HepG2 (cell line): ENCODE measurements around the gene AGO4. TPM values are rescaled to one million over a fixed set of nuclear protein-coding genes. Genes with fewer than 3 reads are reported as not detected.

Experiments
- ATAC-seq: fragments of 200-7000 bp; cut with Tn5 transposase; 3 replicates; pipeline ENCODE4 v1.9.1; 2020; ENCODE audit warnings: mild to moderate bottlenecking, moderate library complexity
- BruUV-seq: library from RNA; stranded (reverse); fragments of 400-500 nt; replicated peaks from 2 replicates; lab custom pipeline; 2021; lab: Mats Ljungman, UMichigan
- CTCF ChIA-PET: fragments of 300-600 bp; formaldehyde crosslinking; extraction: SDS; loops from one replicate; lab custom pipeline; 2021; ENCODE audit warnings: low total read pairs, inconsistent platforms, low intra/inter-chr PET ratio; lab: Yijun Ruan, JAX
- POLR2A ChIA-PET: fragments of 350-600 bp; sonication (Branson Sonifier 250); formaldehyde crosslinking; loops from one replicate; lab custom pipeline; 2020; ENCODE audit warnings: antibody characterized with exemption, inconsistent platforms; lab: Yijun Ruan, JAX
- DNase-seq: peaks from one replicate; pipeline ENCODE4 v3.0.0-alpha.2; 2015; ENCODE audit warnings: low spot score
- FAIRE-seq: peaks from 3 replicates; lab custom pipeline; 2011; peaks lifted over from hg19 to GRCh38; lab: Jason Lieb, UNC
- H2AFZ ChIP-seq: one replicate; pipeline ENCODE4 v1.6.1; 2011; ENCODE audit warnings: low read length, inconsistent platforms
- H3K27ac ChIP-seq: fragments of 300-600 bp; 3 replicates; pipeline ENCODE4 v1.8.0; 2011; ENCODE audit warnings: mixed run types, mild to moderate bottlenecking, mixed read lengths, low read length, inconsistent platforms; ENCODE audit not compliant: insufficient read depth; ENCODE audit errors: extremely low read length
- H3K27me3 ChIP-seq, 2 experiments: fragments of 200-600 bp in 1 of 2; 2 replicates in 1 of 2; 3 replicates in 1 of 2; pipeline versions ENCODE4 v1.6.0 to v1.8.0; 2011; ENCODE audit warnings: low read length in 2 of 2, mild to moderate bottlenecking in 2 of 2, moderate library complexity in 2 of 2, inconsistent platforms in 1 of 2; ENCODE audit not compliant: insufficient read depth in 2 of 2, control insufficient read depth in 1 of 2
- H3K36me3 ChIP-seq, 2 experiments: fragments of 200-600 bp in 1 of 2; replicated peaks in 1 of 2; 2 replicates in 1 of 2; 3 replicates in 1 of 2; pipeline versions ENCODE4 v1.5.1 to v1.8.0; 2011; ENCODE audit warnings: low read length in 2 of 2, inconsistent platforms in 1 of 2; ENCODE audit not compliant: insufficient read depth in 2 of 2, control insufficient read depth in 1 of 2
- H3K4me1 ChIP-seq: 2 replicates; pipeline ENCODE4 v1.5.1; 2012; ENCODE audit warnings: low read length, inconsistent platforms; ENCODE audit not compliant: insufficient read depth
- H3K4me2 ChIP-seq: 2 replicates; pipeline ENCODE4 v1.6.0; 2011; ENCODE audit warnings: low read depth, low read length, inconsistent platforms
- H3K4me3 ChIP-seq, 3 experiments: fragments of 200-600 bp in 1 of 3; sonication (generic), shearing (Covaris generic) in 1 of 3; replicated peaks in 1 of 3; 2 replicates each; pipeline ENCODE4 v1.5.1; 2011 to 2016; ENCODE audit warnings: low read length in 3 of 3, inconsistent platforms in 2 of 3, low read depth in 2 of 3, mild to moderate bottlenecking in 2 of 3, control low read depth in 1 of 3, mixed read lengths in 1 of 3; ENCODE audit not compliant: insufficient read depth in 1 of 3
- H3K79me2 ChIP-seq: one replicate; pipeline ENCODE4 v1.6.1; 2011; ENCODE audit warnings: low read length, inconsistent platforms; ENCODE audit not compliant: insufficient read depth
- H3K9ac ChIP-seq: 2 replicates; pipeline ENCODE4 v1.6.0; 2011; ENCODE audit warnings: mild to moderate bottlenecking, low read depth, low read length, inconsistent platforms; ENCODE audit not compliant: insufficient read depth
- H3K9me3 ChIP-seq: 2 replicates; pipeline ENCODE4 v1.5.1; 2012; ENCODE audit warnings: mild to moderate bottlenecking, low read length
- H4K20me1 ChIP-seq: 2 replicates; pipeline ENCODE4 v1.6.0; 2011; ENCODE audit warnings: inconsistent platforms, mild to moderate bottlenecking, low read length, moderate library complexity; ENCODE audit not compliant: insufficient read depth
- BCL6 ChIP-seq: IDR thresholded peaks from 2 replicates; pipeline ENCODE4 v1.6.1; 2016; ENCODE audit warnings: missing genetic modification reagents, missing compliant biosample characterization
- FOXO1 ChIP-seq: sonication (generic); formaldehyde crosslinking; IDR thresholded peaks from 2 replicates; pipeline ENCODE4 v1.4.0; 2020; ENCODE audit warnings: missing genetic modification reagents
- MED1 ChIP-seq: sonication (generic); formaldehyde crosslinking; IDR thresholded peaks from 2 replicates; pipeline ENCODE4 v1.4.0; 2020; ENCODE audit warnings: missing genetic modification reagents
- NFE2L2 ChIP-seq: fragments of 150-350 bp; IDR thresholded peaks from 2 replicates; pipeline ENCODE4 v1.6.1; 2014; ENCODE audit warnings: low read length
- NFKBIZ ChIP-seq: IDR thresholded peaks from 2 replicates; pipeline ENCODE4 v1.6.1; 2018; ENCODE audit warnings: missing genetic modification reagents, missing compliant biosample characterization
- NFYC ChIP-seq: IDR thresholded peaks from 2 replicates; pipeline ENCODE4 v1.6.1; 2016; ENCODE audit warnings: missing genetic modification reagents, missing compliant biosample characterization
- SIN3B ChIP-seq: fragments of 150-350 bp; IDR thresholded peaks from 2 replicates; pipeline ENCODE4 v1.6.1; 2014; ENCODE audit warnings: low read length
- SP5 ChIP-seq: IDR thresholded peaks from 2 replicates; pipeline ENCODE4 v1.6.1; 2016; ENCODE audit warnings: low read depth, borderline replicate concordance
- ZNF33B ChIP-seq: sonication (generic); formaldehyde crosslinking; IDR thresholded peaks from 2 replicates; pipeline ENCODE4 v1.5.1; 2020; ENCODE audit warnings: mild to moderate bottlenecking, missing genetic modification reagents
- ZNF546 ChIP-seq: sonication (generic); formaldehyde crosslinking; conservative IDR thresholded peaks from 2 replicates; pipeline ENCODE4 v1.8.1; 2023; ENCODE audit warnings: mild to moderate bottlenecking, missing genetic modification reagents
- WGBS: methylation state at CpG from one replicate; pipeline ENCODE4 v1.1.6; 2017; ENCODE audit warnings: low lambda C conversion rate; 5-methylcytosine and 5-hydroxymethylcytosine counted together
- in situ Hi-C: cut with HindIII; loops from 2 replicates; pipeline ENCODE4 v1.10.0; 2017; ENCODE audit warnings: low pct_unique_long_range_greater_than_20kb; ENCODE audit not compliant: extremely low pct_ligation_motif_present
- intact Hi-C: fragments of 100-400 bp; cut with micrococcal nuclease; formaldehyde crosslinking; loops from one replicate; pipeline ENCODE4 v1.10.0; 2022; ENCODE audit not compliant: unreplicated experiment
- polyA plus RNA-seq, 8 experiments: library from polyadenylated mRNA; depleted of rRNA in 3 of 8; stranded (reverse) in 7 of 8; unstranded in 1 of 8; fragments of >200 nt; fragmentation: Illumina TruSeq in 4 of 8; extraction: Trizol in 4 of 8; gene quantifications; 2 replicates each; pipeline versions ENCODE4 v1.2.1 to v1.2.3, GENCODE V29; 2011 to 2016; ENCODE audit warnings: low read depth in 4 of 8, missing spikeins in 1 of 8, mixed read lengths in 1 of 8; ENCODE audit not compliant: insufficient read depth in 1 of 8
- total RNA-seq, 5 experiments: library from RNA; depleted of rRNA; stranded (reverse); fragments of >200 nt; fragmentation: Illumina TruSeq; extraction: Trizol; gene quantifications; 2 replicates each; pipeline ENCODE4 v1.2.3, GENCODE V29; 2016; ENCODE audit warnings: low read depth in 1 of 5
- TF ChIP-seq, protein P1 (sequence below): sonication (generic); formaldehyde crosslinking; conservative IDR thresholded peaks from 2 replicates; pipeline ENCODE4 v1.8.0; 2022; ENCODE audit warnings: low read depth, missing genetic modification reagents
- TF ChIP-seq, protein P2 (sequence below): sonication (generic); formaldehyde crosslinking; IDR thresholded peaks from 2 replicates; pipeline ENCODE4 v1.9.0; 2021; ENCODE audit warnings: missing genetic modification reagents, borderline replicate concordance
- TF ChIP-seq, protein P3 (sequence below): sonication (generic); formaldehyde crosslinking; IDR thresholded peaks from 2 replicates; pipeline ENCODE4 v1.5.1; 2020; ENCODE audit warnings: missing genetic modification reagents, mild to moderate bottlenecking, borderline replicate concordance

AGO4 gene
- total and polyA plus RNA-seq, 2 of the 13 experiments (the other 11 are each of a cell fraction or from before 2014, with no cell fraction given), result 6.0 to 13.8 TPM

- TF ChIP-seq, protein P1, sequence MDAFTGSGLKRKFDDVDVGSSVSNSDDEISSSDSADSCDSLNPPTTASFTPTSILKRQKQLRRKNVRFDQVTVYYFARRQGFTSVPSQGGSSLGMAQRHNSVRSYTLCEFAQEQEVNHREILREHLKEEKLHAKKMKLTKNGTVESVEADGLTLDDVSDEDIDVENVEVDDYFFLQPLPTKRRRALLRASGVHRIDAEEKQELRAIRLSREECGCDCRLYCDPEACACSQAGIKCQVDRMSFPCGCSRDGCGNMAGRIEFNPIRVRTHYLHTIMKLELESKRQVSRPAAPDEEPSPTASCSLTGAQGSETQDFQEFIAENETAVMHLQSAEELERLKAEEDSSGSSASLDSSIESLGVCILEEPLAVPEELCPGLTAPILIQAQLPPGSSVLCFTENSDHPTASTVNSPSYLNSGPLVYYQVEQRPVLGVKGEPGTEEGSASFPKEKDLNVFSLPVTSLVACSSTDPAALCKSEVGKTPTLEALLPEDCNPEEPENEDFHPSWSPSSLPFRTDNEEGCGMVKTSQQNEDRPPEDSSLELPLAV (CRISPR knock-in tag), result no peak
- TF ChIP-seq MED1 (no peak), NFE2L2 (no peak), SIN3B (no peak)
- TF ChIP-seq, all 625 proteins: peak for 0
These were observed 27.6 kb downstream of the AGO4 start (continued) for GRCh38 chr1:35835398-35835797.

DNA sequence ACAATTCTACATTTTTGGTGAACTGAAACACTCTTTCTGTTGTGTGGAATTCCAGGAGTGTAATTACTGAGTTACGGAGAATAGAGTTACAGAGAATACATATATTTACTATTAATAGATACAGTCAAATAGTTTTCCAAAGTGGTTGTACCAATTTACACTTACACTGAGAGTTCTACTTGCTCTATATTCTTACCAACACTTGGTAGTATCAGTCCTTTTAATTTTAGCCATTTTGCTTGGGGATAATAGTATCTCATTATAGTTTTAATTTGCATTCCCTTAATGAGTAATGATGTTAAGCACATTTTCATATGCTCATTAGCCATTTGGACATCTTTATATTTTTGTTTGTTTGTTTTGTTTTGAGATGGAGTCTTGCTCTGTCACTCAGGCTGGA lies 28.9 kb downstream of the AGO4 start:
- POLR2A ChIA-PET, result no interaction called here

More for the DNA sequence above, 28.9 kb downstream of the AGO4 start:
- Histone ChIP-seq H3K9ac (no peak overlapping the region), H4K20me1 (no peaks in the 10 kb centered on the region), H3K27ac (no peak overlapping the region), H3K9me3 (no peaks in the 10 kb centered on the region), H3K4me1 (no peaks in the 10 kb centered on the region), H2AFZ (no peak overlapping the region), H3K4me3 (no peak overlapping the region), H3K27me3 (no peaks in the 10 kb centered on the region), H3K79me2 (no peaks in the 10 kb centered on the region), H3K36me3 (peaks cover 1 to 22% of the 10 kb centered on the region in 2 experiments; a peak in 3 of 5 replicates), H3K4me2 (no peak overlapping the region)
- FAIRE-seq (no peak), DNase-seq (no peak), ATAC-seq (no peak)
- TF ChIP-seq NFKBIZ (CRISPR knock-in tag) (no peak), NFYC (CRISPR knock-in tag) (no peak), BCL6 (CRISPR knock-in tag) (no peak), ZNF546 (CRISPR knock-in tag) (no peak), ZNF33B (no peak), SP5 (no peak), FOXO1 (no peak)
- TF ChIP-seq, protein P2, sequence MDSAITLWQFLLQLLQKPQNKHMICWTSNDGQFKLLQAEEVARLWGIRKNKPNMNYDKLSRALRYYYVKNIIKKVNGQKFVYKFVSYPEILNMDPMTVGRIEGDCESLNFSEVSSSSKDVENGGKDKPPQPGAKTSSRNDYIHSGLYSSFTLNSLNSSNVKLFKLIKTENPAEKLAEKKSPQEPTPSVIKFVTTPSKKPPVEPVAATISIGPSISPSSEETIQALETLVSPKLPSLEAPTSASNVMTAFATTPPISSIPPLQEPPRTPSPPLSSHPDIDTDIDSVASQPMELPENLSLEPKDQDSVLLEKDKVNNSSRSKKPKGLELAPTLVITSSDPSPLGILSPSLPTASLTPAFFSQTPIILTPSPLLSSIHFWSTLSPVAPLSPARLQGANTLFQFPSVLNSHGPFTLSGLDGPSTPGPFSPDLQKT (CRISPR knock-in tag), result no peak
- TF ChIP-seq, protein P3, sequence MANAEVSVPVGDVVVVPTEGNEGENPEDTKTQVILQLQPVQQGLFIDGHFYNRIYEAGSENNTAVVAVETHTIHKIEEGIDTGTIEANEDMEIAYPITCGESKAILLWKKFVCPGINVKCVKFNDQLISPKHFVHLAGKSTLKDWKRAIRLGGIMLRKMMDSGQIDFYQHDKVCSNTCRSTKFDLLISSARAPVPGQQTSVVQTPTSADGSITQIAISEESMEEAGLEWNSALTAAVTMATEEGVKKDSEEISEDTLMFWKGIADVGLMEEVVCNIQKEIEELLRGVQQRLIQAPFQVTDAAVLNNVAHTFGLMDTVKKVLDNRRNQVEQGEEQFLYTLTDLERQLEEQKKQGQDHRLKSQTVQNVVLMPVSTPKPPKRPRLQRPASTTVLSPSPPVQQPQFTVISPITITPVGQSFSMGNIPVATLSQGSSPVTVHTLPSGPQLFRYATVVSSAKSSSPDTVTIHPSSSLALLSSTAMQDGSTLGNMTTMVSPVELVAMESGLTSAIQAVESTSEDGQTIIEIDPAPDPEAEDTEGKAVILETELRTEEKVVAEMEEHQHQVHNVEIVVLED (CRISPR knock-in tag), result no peak
- 100% methylated on average over 1 of the region's 1 CpG for WGBS
- intact Hi-C loops, result no loop called here
- no TSS peak for BruUV-seq
- CTCF ChIA-PET, result no interaction called here
- in situ Hi-C loops, result no loop called here
